SK-N-SH treated with all-trans-retinoic acid at 6 μM for 48 hours (cell line): ENCODE results near the gene RAPGEF1.

Experiments used
- ZFP30 ChIP-seq: fragments of 450-650 bp; formaldehyde crosslinking; IDR thresholded peaks from 2 replicates; pipeline ENCODE4 v1.5.0; 2022; ENCODE audit warnings: mild to moderate bottlenecking, moderate library complexity
- TF ChIP-seq, protein P1 (sequence below): fragments of 250-450 bp; sonication (Bioruptor Pico); IDR thresholded peaks from 2 replicates; pipeline ENCODE4 v1.8.0; 2020; ENCODE audit warnings: mild to moderate bottlenecking, moderate library complexity, borderline replicate concordance

- TF ChIP-seq ZFP30: no peak
- TF ChIP-seq, protein P1, sequence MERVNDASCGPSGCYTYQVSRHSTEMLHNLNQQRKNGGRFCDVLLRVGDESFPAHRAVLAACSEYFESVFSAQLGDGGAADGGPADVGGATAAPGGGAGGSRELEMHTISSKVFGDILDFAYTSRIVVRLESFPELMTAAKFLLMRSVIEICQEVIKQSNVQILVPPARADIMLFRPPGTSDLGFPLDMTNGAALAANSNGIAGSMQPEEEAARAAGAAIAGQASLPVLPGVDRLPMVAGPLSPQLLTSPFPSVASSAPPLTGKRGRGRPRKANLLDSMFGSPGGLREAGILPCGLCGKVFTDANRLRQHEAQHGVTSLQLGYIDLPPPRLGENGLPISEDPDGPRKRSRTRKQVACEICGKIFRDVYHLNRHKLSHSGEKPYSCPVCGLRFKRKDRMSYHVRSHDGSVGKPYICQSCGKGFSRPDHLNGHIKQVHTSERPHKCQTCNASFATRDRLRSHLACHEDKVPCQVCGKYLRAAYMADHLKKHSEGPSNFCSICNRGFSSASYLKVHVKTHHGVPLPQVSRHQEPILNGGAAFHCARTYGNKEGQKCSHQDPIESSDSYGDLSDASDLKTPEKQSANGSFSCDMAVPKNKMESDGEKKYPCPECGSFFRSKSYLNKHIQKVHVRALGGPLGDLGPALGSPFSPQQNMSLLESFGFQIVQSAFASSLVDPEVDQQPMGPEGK: no peak
These were observed 173.7 kb downstream of the RAPGEF1 start for GRCh38 chr9:131566158-131566557.
